Measurements from ENCODE around the gene ARAP1.

The ARAP1 gene

GRCh38 chr11:72760539-72761405 is 8.6 kb upstream of the ARAP1 start:
- DNase-seq: no peak

DNA sequence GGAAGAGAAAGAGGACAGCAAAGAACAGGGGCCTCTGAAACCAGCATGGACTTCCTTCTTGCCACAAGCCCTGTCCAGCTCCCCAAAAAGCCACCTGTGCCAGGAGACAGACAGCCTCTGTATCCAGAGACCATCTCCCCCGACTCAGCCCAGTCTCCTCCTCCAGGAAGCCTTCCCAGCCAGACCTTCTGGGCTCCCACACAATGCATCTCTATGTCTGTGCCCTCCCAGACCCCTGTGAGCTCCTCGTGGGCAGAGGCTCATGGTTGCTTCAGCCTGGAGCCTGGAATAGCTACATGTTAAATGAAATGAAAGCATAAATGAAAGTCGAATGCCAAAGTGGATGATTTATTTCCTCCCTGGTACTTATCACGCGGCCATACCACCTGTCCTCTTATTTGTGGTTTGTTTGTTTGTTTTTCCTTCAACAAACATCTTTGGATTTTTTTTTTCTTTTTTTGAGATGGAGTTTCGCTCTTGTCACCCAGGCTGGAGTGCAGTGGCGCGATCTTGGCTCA is 7.3 kb upstream of the ARAP1 start:
- DNase-seq: no peak

DNA sequence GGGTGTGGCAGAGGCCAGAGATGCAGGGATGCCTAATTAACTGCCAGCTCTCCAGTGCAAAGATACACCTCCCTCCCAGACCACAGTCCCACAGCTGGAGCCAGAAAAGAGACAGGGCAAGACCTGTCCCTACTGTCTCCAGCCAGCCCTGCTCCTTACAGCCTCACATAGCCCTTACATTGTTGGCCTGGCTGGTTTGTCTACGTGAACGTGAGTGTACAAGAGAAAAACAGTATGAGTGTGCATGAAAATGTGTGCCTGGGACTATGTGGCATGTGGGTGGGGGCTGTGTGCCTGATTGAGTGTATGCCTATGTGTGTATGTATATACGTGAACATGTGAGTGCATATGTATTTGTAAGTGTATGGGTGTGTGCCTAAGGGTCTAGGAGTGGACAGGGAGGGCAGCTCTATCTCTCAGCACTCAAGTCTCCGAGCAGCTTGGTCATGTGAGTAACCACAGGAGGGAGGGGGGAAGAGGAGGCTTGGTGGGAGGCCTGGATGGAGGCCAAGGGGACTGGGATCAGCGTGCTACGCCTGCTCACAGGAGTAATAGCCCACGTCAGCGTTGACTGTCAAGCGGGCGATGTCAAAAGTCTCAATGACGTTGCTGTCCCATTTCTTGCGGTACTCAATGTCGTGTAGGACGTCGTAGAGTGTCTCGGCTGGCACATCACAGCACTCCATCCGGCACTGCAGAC is 6.6 kb upstream of the ARAP1 start:
- DNase-seq: no peak

- DNase-seq: no peak
These were observed 6.1 kb upstream of the ARAP1 start for GRCh38 chr11:72758304-72758689.

- DNase-seq: no peak
These were observed 3.6 kb upstream of the ARAP1 start for GRCh38 chr11:72755713-72756285.

DNA sequence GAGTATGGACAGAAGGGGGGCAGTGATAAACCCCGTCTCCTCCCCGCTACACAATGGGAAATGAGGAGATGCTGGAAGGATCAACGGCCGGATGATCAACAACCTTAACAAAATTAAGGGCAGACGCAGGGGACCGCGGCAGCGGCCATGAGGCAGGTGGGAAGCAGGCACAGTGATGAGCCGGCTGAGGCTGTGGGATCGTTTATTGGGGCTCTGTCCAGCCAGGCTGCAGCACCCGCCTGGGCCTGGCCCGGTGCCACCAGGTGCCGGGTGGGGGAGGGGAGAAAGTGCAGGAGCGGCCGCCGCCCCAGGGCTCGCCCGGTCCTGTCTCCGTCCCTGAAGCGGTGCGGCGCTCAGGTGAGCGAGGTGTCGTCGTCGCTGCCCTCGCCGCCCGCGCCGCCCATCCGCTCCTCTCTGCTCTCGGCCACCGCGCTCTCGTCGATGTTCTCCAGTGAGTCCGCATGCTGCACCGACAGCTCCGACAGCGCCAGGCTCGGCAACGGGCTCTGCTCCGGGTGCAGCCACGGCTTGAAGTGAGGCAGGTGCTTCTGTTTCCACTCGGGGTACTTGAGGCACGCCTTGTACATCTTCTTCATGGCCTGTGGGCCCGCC is 2.4 kb upstream of the ARAP1 start:
- no peak for DNase-seq

DNA sequence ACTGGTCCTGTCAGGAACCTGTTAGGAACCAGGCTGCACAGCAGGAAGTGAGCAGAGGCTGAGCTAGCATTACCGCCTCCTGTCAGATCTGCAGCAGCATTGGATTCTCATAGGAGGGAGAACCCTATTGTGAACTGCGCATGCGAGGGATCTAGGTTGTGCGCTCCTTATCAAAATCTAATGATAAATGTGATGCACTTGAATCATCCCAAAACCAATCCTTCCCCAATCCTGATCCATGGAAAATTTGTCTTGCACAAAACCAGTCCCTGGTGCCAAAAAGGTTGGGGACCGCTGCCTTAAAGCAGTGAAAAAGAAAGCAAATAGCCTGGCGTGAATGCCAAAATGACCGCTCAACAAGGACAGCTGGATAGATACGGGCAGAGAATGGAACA is 1.9 kb upstream of the ARAP1 start:
- DNase-seq: no peak

GRCh38 chr11:72753341-72754148 is 1.3 kb upstream of the ARAP1 start:
- peak; percentile 44 for DNase-seq

GRCh38 chr11:72751116-72752087 is 806 bp downstream of the ARAP1 start:
- DNase-seq: no peak

DNA sequence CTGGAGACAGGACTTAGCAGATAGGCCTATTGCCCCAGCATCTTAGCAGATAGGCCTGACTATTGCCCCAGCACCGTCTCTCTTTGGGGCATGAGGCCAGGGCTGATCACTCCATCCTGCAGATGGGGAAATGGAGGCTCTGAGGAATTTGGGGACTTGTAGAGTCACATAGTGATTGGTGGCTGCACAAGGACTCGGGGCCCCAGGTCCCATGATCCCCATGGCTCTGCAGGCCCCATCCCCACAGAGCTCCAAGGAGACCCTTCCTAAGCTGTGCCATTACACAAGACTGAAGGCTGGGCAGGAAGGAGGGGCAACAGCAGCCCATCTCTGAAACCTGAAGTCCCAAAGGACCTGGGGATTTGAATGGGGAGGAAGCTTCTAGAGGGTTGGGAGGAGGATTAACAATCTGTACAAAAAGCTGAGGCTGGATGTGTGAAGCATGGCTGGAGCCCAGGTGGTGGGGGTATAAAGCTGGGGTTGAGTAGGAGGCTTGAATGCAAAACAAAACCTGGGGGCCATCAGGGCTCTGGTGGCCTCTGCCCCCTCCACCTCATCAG is 1.6 kb downstream of the ARAP1 start:
- no peak for DNase-seq

- DNase-seq: no peak
These were observed 2.1 kb downstream of the ARAP1 start for GRCh38 chr11:72750086-72750485.

DNA sequence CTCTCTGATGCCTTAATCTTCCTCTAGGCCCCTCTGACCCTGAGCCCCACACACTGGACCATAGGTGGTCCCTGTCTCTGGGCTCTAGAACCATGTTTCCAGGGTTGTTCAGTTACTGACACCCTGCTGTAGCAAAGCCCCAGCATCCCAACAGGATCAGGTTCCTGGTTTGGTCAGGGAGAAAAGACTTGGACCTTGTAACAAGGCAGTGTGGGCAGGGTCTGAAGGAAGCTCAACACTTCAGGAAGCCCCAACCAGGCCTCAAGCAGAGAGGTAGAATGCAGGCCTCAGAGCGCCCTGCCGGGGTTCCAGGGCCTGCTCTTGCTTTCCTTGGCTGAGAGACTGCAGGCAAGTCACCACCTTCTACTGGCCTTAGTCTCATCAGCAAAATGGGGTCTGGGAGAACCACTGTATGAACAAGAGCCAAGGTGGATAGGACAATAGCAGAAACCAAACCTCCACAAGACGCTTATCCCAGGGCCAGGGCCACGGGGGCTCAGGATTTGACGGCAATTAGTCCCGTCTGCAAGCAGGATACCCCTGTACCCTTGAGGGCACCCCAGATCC is 4.8 kb downstream of the ARAP1 start:
- no peak for DNase-seq

DNA sequence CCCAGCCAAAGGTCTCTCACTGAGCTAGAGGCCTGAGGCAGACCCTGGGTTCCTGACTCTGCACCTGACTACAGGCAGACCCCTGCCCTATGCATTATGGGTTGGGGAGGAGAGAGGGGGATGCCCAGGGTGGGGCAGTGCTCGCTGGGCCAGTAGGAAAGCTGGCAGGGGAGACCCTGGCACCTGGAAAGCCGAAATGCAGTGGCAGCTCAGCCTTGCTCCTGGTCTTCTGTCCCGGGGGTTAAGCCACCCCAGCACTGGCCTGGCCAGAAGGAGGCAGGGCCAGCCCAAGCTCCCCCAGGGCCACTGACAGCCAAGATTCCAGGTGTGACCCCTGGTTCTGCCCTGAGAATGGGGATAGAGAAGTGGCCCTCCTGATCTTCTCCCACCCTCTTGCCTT is 5.4 kb downstream of the ARAP1 start:
- DNase-seq: no peak

GRCh38 chr11:72745925-72746550 is 6.2 kb downstream of the ARAP1 start:
- DNase-seq: no peak

DNA sequence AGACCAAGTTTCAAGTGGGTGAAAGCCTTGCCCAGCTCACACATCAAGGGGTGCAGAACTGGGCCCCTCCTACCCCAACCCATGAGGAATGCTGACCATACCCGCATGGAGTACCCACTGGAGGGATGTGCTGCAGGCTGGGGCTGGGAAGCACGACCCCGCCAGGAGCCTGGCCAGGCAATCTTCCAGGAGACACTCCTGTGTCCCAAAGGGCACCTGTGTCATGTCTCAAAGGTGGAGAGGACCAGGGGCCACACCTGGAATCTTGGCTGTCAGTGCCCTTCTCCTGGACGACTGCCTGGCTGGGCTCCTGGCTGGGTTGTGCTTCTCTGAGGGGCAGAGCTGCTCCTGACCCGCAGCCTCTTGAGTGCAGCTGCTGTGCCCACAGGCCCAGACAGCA is 6.7 kb downstream of the ARAP1 start:
- no peak for DNase-seq

- DNase-seq: no peak
These were observed 7.7 kb downstream of the ARAP1 start for GRCh38 chr11:72744474-72744873.

DNA sequence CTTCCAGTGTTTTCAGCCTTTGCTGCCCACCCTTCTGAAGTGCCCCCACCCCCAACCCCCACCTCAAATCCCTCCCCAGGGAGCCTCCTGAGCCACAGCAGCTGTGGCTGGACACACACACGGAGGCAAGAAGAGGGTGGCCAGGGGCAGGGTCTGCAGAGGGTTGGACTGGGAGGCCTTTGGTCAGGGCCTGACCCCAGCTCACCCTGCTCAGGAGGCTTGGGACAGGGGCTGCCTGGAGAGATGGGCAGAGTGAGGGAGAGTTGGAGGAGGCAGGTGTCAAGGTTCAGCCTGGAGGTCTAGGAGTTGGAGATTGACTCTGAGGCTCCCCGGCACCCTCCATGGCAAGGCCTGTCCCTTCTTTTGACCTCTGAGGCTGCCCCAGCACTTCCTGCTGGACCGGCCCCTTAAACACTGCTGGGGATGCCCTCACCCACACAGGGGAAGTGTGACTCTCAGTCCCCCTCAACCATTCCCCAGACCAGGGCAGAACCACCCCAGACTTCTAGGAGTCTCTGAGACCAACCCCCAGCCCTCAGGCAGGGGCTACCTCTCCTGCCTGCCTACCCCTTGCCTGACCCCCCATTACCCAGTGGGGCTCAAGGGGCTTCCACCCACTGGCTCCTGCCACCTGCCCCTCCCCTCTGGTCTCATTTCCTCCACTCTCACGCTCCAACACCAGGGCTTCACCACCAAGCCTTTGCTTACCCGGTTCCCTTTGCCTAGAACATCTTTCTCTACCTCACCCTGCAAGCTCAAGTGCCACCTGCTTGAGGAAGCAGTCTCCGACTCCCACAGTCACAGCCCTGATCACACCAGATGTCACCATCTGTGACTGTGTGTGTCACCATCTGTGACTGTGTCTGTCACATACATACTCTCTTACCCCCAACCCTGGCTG is 8.6 kb downstream of the ARAP1 start:
- no peak for DNase-seq

DNA sequence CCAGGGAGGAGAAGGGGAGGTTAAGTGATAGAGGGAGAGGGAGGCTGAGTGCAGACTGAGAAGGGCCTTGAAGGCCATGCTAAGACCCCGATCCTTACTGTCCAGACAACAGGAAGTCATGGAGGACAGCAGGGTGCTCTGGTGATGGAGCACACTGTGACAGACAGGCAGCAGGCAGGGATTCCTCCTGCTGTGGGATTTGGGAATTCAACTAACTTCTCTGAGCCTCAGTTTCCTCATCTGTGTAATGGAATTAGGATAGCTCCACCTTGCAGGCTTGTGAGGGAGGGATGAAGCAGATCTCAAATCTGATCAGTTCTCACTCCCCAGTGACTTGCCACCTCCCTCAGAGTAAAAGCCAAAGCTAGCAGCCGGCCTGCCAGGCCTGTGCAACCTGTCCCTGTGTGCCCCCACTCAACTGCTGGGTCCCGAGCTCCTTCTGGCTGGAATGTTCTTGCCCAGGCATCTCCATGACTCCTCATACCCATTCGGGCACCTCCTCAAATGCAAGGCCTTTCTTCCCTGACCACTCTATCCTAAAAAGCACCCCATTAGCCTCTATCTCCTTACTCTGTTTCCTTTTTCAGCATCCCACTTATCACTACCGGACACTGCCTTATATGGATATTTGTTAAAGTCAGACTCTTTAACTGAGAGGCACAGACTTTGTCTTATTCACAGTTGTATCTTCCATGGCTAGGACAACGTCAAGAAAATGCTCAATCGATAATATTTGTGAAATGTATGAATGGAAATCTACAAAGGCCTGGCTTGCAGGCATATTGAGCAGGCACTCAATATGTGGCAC is 9.5 kb downstream of the ARAP1 start:
- no peak for DNase-seq
